A549 (cell line): Measurements from ENCODE around the gene PICK1. TPM values are rescaled to one million over a fixed set of nuclear protein-coding genes. Genes with fewer than 3 reads are reported as not detected.

Experiments
- ATAC-seq, 2 experiments: fragments of 200-7000 bp in 1 of 2; fragments of >200 bp in 1 of 2; cut with Nextera tagmentation in 1 of 2; cut with Tn5 transposase in 1 of 2; 3 replicates each; pipeline versions ENCODE4 v1.8.0 to v1.9.1; 2018 to 2020; ENCODE audit warnings: mild to moderate bottlenecking in 1 of 2, moderate library complexity in 1 of 2
- CTCF ChIA-PET: fragments of 300-600 bp; sonication (Branson Sonifier 250); formaldehyde crosslinking; extraction: SDS; loops from one replicate; lab custom pipeline; 2021; ENCODE audit warnings: antibody characterized with exemption, inconsistent platforms; lab: Yijun Ruan, JAX
- POLR2A ChIA-PET: fragments of 350-600 bp; formaldehyde crosslinking; extraction: SDS; loops from one replicate; lab custom pipeline; 2021; ENCODE audit warnings: antibody characterized with exemption, inconsistent platforms; lab: Yijun Ruan, JAX
- DNase-seq, 2 experiments: peaks; one replicate each; pipeline versions ENCODE4 v3.0.0 to v3.0.0-alpha.2; 2011 to 2016; ENCODE audit warnings: low read depth in 1 of 2, low spot score in 1 of 2
- FAIRE-seq: peaks from 2 replicates; lab custom pipeline; 2011; peaks lifted over from hg19 to GRCh38; lab: Jason Lieb, UNC
- H3K27ac ChIP-seq, 2 experiments: fragments of >200 bp; sonication (Bioruptor Twin); formaldehyde crosslinking; 3 replicates each; pipeline ENCODE4 v1.5.1; 2016 to 2017
- H3K4me1 ChIP-seq: fragments of >200 bp; sonication (Bioruptor Twin); formaldehyde crosslinking; 3 replicates; pipeline ENCODE4 v1.6.1; 2016
- H3K4me2 ChIP-seq: fragments of >200 bp; sonication (Bioruptor Twin); formaldehyde crosslinking; 3 replicates; pipeline ENCODE4 v1.6.1; 2016
- H3K4me3 ChIP-seq: fragments of >200 bp; sonication (Bioruptor Twin); formaldehyde crosslinking; 3 replicates; pipeline ENCODE4 v1.5.1; 2016
- H3K9me3 ChIP-seq: fragments of >200 bp; sonication (Bioruptor Twin); formaldehyde crosslinking; 3 replicates; pipeline ENCODE4 v1.6.1; 2016
- CBX2 ChIP-seq: fragments of 200-600 bp; sonication (generic); IDR thresholded peaks from 2 replicates; pipeline ENCODE4 v1.6.1; 2016; ENCODE audit warnings: low read depth, mild to moderate bottlenecking, borderline replicate concordance
- EP300 ChIP-seq, 2 experiments: fragments of >200 bp; sonication (Bioruptor Twin); formaldehyde crosslinking; IDR thresholded peaks; 2 replicates in 1 of 2; 3 replicates in 1 of 2; pipeline ENCODE4 v1.6.1; 2016 to 2017
- HOXB5 ChIP-seq: fragments of 250-450 bp; sonication (Bioruptor Pico); IDR thresholded peaks from 2 replicates; pipeline ENCODE4 v1.5.0; 2020; ENCODE audit warnings: mild to moderate bottlenecking, moderate library complexity
- KDM1A ChIP-seq: fragments of 200-600 bp; sonication (generic); IDR thresholded peaks from 2 replicates; pipeline ENCODE4 v1.6.1; 2016; ENCODE audit warnings: low read depth, mild to moderate bottlenecking
- POLR2A ChIP-seq: IDR thresholded peaks from 2 replicates; pipeline ENCODE4 v1.6.1; 2012; ENCODE audit warnings: mild to moderate bottlenecking, low read length
- ZC3H11A ChIP-seq: fragments of 450-650 bp; IDR thresholded peaks from 2 replicates; pipeline ENCODE4 v1.6.1; 2014; ENCODE audit warnings: antibody characterized with exemption, mild to moderate bottlenecking
- ZFP36 ChIP-seq: fragments of 450-650 bp; IDR thresholded peaks from 2 replicates; pipeline ENCODE4 v1.6.1; 2014; ENCODE audit warnings: borderline replicate concordance; ENCODE audit not compliant: partially characterized antibody
- ZNF302 ChIP-seq: fragments of 250-450 bp; sonication (Bioruptor Pico); IDR thresholded peaks from 2 replicates; pipeline ENCODE4 v1.9.0; 2021; ENCODE audit warnings: inconsistent platforms, mild to moderate bottlenecking, moderate library complexity
- WGBS: methylation state at CpG from one replicate; pipeline ENCODE4 v1.1.6; 2017; ENCODE audit errors: missing lambda C conversion rate; 5-methylcytosine and 5-hydroxymethylcytosine counted together
- polyA plus RNA-seq, 4 experiments: library from polyadenylated mRNA; depleted of rRNA in 3 of 4; stranded (reverse); fragments of >200 nt; fragmentation: RNase III in 1 of 4; extraction: RNeasy Plus Mini Kit Qiagen cat#74134 plus additional on column Dnase treatment in 1 of 4; gene quantifications; 2 replicates in 3 of 4; 3 replicates in 1 of 4; pipeline ENCODE4 v1.2.3, GENCODE V29; 2011 to 2017
- TF ChIP-seq, protein P1 (sequence below): fragments of 450-650 bp; IDR thresholded peaks from 2 replicates; pipeline ENCODE4 v1.6.1; 2014; ENCODE audit warnings: antibody characterized with exemption
- TF ChIP-seq, protein P2 (sequence below): IDR thresholded peaks from 2 replicates; pipeline ENCODE4 v1.6.1; 2012; ENCODE audit warnings: low read depth, borderline replicate concordance
- TF ChIP-seq, protein P3 (sequence below): fragments of 200-600 bp; sonication (generic); IDR thresholded peaks from 2 replicates; pipeline ENCODE4 v1.6.1; 2016; ENCODE audit warnings: antibody characterized with exemption, mild to moderate bottlenecking, moderate library complexity
- TF ChIP-seq, protein P4 (sequence below): IDR thresholded peaks from 2 replicates; pipeline ENCODE4 v1.6.1; 2012

PICK1 gene
- polyA plus RNA-seq, 2 of the 4 experiments (the other 2 are of a cell fraction), result 15.6 to 17.8 TPM

DNA sequence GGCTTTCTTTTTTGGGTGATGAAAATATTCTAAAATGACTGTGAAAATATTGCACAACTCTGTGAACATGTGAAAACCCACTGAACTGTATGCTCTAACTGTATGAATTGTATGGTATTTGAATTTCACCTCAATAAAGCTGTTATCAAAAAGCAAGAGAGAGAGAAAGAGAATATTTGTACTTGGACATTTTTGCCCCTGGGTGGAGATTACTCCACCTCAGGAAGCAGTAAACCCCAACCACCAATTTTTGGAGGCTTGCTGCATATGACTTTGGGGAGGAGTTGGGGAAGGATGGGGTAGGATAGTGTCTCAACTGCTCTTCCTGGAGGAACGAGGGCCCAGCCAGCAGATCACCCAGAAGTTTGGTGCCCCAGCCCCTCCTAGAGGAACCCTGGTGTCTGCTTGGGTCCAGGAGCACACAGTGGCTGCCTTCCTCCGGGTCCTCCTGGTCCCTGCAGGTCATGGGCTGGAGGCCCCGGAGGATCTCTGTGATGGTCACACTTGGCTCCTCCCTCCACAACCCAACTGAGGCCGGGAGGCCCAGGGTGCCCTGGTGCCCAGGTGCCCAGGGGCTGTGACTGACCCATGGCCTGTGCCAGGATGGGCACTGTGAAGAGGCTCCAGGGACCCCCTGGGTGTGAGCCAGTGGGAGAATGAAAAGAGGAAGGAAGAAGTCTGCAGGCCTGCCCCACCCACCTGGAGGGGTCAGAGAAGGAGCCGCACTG, 15.3 kb upstream of the PICK1 start:
- CTCF ChIA-PET, result interaction anchor here (1.9 to 2.6 kb wide), 3 partner anchors 10 to 45 kb away, joined by 4 to 19 read pairs (median 14); no protein-coding TSS in a partner anchor
- 72% methylated on average over 3 of the region's 5 CpGs for WGBS
- no peak for DNase-seq
- POLR2A ChIA-PET, result no interaction called here
- Histone ChIP-seq H3K9me3 (no peaks in the 10 kb centered on the region), H3K4me2 (no peak overlapping the region), H3K27ac (no peak overlapping the region), H3K4me1 (no peaks in the 10 kb centered on the region), H3K4me3 (no peak overlapping the region)
- TF ChIP-seq, protein P1, sequence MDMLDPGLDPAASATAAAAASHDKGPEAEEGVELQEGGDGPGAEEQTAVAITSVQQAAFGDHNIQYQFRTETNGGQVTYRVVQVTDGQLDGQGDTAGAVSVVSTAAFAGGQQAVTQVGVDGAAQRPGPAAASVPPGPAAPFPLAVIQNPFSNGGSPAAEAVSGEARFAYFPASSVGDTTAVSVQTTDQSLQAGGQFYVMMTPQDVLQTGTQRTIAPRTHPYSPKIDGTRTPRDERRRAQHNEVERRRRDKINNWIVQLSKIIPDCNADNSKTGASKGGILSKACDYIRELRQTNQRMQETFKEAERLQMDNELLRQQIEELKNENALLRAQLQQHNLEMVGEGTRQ, result no peak
- no peak for TF ChIP-seq EP300 (IDR thresholded peaks at IDR 0.05)
- TF ChIP-seq, protein P2, sequence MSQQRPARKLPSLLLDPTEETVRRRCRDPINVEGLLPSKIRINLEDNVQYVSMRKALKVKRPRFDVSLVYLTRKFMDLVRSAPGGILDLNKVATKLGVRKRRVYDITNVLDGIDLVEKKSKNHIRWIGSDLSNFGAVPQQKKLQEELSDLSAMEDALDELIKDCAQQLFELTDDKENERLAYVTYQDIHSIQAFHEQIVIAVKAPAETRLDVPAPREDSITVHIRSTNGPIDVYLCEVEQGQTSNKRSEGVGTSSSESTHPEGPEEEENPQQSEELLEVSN, result no peak
- FAIRE-seq, result no peak
- ATAC-seq, result peak in 1 of 2 experiments; percentile 24; a peak in 2 of 6 replicates

DNA sequence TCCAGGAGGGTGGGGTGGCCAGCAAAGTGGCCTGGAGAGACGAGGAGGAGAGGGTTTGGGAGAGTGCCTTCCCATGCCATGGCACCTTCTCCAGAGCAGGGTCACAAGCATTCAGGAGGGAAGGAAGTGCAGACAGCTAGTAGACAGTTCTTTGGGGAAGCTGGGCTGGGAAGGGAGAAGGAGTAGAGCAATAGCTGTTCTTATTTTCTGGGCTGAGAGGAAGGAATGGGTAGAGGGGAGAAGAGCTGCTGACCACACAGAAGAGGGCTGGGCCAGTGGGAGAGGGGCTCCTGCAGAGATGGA, 14.8 kb upstream of the PICK1 start:
- ATAC-seq (no peak; a peak in 1 of 6 replicates), DNase-seq (no peak), FAIRE-seq (no peak)
- WGBS, result 80% methylated on average over 1 of the region's 1 CpG
- Histone ChIP-seq H3K9me3 (no peaks in the 10 kb centered on the region), H3K4me3 (no peak overlapping the region), H3K4me2 (no peak overlapping the region), H3K27ac (no peak overlapping the region), H3K4me1 (no peaks in the 10 kb centered on the region)
- POLR2A ChIA-PET, result no interaction called here
- CTCF ChIA-PET, result interaction anchor here (1.9 to 2.3 kb wide), 2 partner anchors 10 to 46 kb away, joined by 4 to 14 read pairs; no protein-coding TSS in a partner anchor
- TF ChIP-seq CBX2, result no peak
- TF ChIP-seq, protein P3, sequence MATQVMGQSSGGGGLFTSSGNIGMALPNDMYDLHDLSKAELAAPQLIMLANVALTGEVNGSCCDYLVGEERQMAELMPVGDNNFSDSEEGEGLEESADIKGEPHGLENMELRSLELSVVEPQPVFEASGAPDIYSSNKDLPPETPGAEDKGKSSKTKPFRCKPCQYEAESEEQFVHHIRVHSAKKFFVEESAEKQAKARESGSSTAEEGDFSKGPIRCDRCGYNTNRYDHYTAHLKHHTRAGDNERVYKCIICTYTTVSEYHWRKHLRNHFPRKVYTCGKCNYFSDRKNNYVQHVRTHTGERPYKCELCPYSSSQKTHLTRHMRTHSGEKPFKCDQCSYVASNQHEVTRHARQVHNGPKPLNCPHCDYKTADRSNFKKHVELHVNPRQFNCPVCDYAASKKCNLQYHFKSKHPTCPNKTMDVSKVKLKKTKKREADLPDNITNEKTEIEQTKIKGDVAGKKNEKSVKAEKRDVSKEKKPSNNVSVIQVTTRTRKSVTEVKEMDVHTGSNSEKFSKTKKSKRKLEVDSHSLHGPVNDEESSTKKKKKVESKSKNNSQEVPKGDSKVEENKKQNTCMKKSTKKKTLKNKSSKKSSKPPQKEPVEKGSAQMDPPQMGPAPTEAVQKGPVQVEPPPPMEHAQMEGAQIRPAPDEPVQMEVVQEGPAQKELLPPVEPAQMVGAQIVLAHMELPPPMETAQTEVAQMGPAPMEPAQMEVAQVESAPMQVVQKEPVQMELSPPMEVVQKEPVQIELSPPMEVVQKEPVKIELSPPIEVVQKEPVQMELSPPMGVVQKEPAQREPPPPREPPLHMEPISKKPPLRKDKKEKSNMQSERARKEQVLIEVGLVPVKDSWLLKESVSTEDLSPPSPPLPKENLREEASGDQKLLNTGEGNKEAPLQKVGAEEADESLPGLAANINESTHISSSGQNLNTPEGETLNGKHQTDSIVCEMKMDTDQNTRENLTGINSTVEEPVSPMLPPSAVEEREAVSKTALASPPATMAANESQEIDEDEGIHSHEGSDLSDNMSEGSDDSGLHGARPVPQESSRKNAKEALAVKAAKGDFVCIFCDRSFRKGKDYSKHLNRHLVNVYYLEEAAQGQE, result no peak
- TF ChIP-seq KDM1A, result no peak
- no peak for TF ChIP-seq EP300 (IDR thresholded peaks at IDR 0.05)
- no peak for TF ChIP-seq POLR2A
- TF ChIP-seq, protein P4, sequence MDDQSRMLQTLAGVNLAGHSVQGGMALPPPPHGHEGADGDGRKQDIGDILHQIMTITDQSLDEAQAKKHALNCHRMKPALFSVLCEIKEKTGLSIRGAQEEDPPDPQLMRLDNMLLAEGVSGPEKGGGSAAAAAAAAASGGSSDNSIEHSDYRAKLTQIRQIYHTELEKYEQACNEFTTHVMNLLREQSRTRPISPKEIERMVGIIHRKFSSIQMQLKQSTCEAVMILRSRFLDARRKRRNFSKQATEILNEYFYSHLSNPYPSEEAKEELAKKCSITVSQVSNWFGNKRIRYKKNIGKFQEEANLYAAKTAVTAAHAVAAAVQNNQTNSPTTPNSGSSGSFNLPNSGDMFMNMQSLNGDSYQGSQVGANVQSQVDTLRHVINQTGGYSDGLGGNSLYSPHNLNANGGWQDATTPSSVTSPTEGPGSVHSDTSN, result no peak
- no peak for TF ChIP-seq HOXB5

DNA sequence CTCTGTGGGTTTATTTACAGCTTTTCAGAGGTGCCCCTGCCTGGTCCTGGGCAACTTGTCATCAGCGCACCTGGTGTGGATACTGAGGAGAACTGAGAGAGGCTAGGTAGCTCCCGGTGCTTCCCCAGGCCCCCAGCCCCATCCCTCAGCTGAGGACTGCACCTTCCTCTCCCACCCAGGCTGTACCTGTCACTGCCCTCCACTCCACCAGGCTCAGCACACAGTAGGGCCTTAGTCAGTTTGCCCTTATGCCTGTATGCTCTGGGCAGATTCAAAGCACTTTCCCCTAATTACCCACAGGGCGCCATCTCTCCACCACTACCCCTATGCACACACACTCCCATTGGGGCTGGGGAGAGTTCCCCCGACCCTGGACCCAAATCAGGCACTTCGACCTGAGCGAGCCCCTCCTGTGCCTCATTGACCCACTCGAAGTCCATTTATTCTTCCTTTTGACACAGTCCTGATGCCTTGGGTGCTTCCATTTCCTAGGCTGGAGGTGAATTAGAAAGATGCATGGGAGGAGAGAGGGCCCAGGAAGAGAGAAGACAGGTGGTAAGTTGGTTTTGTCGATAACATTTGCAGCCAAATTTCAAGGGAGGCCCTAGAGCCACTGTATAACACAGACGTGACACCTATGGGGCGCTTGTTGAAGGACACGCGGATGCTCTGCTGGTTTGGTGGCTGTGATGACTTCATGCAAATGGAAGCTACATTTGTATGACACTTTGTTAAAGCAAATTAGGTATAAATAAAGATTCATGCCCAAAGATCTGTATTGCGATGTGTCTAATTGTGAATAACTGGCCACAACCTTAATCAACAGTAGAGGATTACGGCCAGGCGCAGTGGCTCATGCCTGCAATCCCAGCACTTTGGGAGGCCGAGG, 13.8 kb upstream of the PICK1 start:
- POLR2A ChIA-PET, result no interaction called here
- Histone ChIP-seq H3K9me3 (no peaks in the 10 kb centered on the region), H3K4me3 (no peak overlapping the region), H3K4me1 (no peaks in the 10 kb centered on the region), H3K27ac (no peak overlapping the region), H3K4me2 (no peak overlapping the region)
- no peak for ATAC-seq
- no peak for TF ChIP-seq ZFP36
- TF ChIP-seq ZC3H11A, result no peak
- TF ChIP-seq ZNF302 (CRISPR knock-in tag), result no peak
- TF ChIP-seq EP300 (IDR thresholded peaks at IDR 0.05), result no peak
- no peak for DNase-seq
- CTCF ChIA-PET, result interaction anchor here (2.3 kb wide), 1 partner anchor 9 kb away, joined by 14 read pairs; no protein-coding TSS in a partner anchor
- FAIRE-seq, result no peak
- WGBS, result 85% methylated on average over 16 of the region's 16 CpGs
